AML-193 (cell line): Measurements from ENCODE around the gene QRFP.

Experiments used
- DNase-seq, 2 experiments: peaks; one replicate each; lab custom pipeline; 2025; lab: John Stamatoyannopoulos, UW

Gene QRFP

DNA sequence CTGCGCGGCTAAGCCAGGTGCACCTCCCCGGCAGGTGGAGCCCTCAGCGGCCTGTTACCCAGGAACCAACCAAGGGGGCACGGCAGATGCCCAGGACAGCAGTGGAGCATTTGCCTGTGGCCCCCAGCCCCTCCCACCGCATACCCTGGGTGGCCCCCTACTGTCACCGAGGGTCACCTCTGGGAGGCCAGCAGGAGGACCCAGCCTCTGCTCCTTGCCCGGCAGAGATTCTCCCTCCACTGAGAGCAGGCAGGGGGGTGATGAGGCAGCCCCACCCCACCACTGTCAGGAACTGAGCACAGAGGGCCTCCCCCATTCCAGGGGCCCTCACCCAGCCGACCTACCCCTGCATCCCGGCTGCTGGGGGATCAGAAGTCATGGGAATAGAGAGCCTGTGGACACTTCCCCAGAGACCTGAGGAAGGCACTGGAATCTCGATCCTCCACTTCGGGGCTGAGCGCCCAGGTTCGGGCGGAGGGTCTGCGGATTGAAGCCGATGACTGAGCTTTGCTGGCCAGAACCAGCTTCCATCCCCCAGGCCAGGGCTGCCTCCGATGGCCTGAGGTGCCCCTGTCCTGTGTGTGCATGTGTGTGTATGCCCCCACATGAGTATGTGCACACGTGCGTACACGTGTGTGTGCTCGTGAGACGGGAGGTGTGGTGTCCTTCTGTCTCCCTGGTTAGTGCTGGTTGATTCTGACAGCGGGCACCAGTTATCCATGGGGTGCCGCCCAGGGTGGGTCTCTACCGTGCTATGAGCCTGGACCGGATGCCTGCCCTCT, at the start of gene QRFP:
TSS of gene QRFP (minus strand) at position 580 of the 782 bp plus-strand sequence. CDS start 2,974 bp downstream, outside the sequence.
- DNase-seq, result no peak

- no peak for DNase-seq
Measured at GRCh38 chr9:130945173-130945572, 48.6 kb upstream of the QRFP start.

DNA sequence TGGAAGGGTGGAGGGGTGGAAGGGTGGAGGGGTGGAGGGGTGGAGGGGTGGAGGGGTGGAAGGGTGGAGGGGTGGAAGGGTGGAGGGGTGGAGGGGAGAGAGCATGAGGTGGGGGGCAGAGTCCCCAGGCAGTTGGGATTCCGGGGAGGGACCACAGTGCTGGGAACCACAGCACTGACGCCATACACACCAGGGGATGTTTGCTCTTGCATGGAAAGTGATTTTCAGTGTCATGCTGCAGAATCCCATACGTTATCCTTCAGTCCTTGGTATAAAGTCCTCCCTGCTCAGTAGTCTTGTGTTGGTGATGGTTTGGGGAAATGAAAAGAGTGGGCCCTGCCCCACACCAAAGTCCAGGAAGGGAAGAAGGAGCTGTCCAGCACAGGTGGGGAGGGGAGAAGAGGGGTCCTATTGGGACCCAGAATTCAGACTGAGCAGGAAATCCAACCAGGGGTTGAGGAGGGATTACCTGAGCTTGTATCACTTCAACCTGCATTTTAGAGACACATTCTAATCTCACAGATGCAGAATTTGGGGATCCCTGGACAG, 48.0 kb upstream of the QRFP start:
- DNase-seq, result no peak

- no peak for DNase-seq
Measured at GRCh38 chr9:130943777-130944176, 47.2 kb upstream of the QRFP start.

DNA sequence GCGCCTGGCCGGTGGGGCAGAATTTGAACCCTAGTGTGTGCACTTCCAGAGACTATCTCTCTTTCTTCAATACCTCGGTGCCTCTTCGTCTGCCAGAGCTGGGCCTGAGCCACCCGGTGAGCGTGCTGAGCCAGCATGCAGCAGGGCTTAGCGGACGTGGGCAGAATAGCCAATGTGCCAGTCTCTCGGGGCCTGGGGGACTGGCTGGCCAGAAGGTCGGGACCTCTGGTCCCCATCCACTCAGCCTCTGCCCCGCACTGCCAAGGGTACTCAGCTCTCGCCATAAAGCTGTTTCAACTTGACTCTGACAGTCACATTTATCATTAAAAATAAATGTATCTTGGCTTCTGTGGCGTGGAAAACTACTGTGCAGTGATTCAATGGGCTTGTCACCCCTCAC, 46.6 kb upstream of the QRFP start:
- DNase-seq, result no peak

DNA sequence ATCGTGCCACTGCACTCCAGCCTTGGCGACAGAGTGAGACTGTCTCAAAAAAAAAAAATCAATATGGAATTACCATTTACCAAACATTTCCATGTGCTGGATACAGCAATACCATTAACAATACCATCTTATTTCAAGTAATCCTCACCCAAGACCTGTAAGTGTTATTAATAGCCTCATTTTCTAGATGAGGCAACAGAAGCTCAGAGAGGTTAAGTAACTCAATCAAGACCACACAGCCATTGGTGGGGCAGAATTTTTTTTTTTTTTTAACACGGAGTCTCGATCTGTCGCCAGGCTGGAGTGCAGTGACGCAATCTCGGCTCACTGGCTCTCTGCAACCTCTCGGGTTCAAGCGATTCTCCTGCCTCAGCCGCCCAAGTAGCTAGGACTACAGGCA, 46.1 kb upstream of the QRFP start:
- DNase-seq, result no peak

GRCh38 chr9:130942084-130942483, 45.5 kb upstream of the QRFP start:
- no peak for DNase-seq

GRCh38 chr9:130940693-130941576, 44.3 kb upstream of the QRFP start:
- peak; percentile 2 to 15 for DNase-seq

DNA sequence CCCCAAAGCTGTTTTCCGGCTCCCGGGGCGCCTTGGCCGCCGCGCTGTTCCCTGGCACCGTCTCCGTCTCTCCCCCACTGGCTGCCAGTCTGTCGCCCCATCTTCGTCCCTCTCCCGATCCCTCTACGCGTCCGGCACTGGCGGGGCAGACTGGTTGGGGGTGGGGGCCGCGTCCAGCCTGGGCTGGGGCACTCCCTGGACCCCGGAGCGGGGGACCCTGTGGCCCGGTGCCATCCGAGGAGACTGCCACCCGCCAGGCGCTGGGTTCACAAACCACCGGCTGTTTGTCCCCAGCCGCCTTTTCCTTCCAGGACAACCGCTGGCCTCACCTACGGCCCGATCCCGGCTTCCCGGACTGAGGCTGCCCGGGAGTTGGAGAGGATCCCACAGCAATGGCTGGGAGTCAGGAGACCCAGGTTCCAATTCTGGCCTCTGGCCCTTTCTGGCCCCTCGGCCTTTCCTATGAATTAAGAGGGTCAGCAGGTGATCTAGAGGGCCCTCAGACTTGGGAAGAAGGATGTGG, 43.5 kb upstream of the QRFP start:
- no peak for DNase-seq

DNA sequence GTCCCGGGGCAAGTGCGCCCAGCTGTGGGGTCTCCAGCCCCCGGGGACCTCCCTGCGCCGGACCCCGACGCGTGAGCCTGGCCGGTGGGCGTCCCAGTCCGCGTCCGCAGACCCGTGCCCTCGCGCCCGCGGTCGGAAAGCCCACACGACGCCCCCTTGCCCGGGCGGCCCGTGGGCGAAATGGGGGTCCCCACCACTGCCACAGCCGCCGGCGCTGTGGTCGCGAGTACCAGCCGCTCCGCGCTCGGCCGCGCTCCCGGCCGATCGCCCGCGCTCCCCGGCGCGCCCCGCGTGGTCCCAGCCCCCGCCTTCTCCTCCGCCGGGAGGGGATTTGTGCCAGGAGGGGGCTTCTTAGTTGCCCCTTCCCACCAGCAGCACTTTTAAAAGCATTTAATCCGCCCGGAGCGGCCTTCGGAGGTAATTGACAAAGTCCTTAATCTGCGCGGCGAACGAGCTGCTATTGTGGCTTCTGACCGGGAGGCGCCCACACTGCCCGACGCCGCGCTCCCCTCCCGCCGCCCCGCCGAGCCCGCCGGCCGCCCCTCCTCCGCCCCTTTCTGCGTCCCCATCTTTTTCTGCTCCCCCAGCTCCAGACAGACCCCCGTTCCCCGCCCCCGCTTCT, 42.9 kb upstream of the QRFP start:
- no peak for DNase-seq

DNA sequence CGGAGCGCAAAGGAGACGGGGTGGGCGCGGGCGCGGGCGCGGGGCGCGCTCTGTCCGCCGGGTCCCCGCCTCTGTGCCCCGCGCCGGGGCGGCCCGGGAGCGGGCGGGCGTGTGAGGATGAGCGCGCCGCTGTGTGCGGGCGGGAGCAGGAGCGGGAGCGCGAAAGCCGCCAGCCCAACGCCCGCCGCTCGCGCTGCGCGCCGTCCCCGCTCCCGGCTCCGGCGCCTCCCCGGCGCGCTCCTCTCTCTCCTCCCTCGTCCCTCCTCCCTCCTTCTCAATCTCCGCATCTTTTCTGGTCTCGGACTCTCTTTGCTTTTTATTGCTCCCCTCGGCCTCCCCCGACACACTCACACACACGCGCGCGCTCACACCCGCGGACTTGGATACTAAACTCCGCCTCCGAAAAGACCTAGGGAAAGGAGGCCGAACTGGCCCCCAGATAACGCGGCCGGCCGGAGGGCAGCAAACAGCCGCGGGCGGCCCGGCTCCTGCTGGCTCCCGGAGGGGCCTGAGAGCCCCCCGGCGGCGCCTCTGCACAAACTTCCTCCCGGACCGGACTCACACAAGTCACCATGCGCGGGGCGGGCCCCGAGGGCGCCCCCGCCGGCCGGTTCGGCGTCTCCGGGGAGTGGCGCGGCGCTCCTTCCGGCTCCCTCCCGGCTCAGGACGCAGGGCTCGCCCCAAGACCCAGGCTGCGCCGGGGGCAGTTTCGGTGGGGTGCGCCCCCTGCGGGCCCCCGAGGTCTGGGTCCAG, 42.2 kb upstream of the QRFP start, which contains the start of gene FIBCD1:
TSS of gene FIBCD1 (minus strand) at position 596 of the 753 bp plus-strand sequence. CDS start 640 bp downstream, outside the sequence.
- no peak for DNase-seq

GRCh38 chr9:130938184-130938651, 41.6 kb upstream of the QRFP start:
- DNase-seq, result no peak

GRCh38 chr9:130937146-130938076, 40.8 kb upstream of the QRFP start:
- no peak for DNase-seq

DNA sequence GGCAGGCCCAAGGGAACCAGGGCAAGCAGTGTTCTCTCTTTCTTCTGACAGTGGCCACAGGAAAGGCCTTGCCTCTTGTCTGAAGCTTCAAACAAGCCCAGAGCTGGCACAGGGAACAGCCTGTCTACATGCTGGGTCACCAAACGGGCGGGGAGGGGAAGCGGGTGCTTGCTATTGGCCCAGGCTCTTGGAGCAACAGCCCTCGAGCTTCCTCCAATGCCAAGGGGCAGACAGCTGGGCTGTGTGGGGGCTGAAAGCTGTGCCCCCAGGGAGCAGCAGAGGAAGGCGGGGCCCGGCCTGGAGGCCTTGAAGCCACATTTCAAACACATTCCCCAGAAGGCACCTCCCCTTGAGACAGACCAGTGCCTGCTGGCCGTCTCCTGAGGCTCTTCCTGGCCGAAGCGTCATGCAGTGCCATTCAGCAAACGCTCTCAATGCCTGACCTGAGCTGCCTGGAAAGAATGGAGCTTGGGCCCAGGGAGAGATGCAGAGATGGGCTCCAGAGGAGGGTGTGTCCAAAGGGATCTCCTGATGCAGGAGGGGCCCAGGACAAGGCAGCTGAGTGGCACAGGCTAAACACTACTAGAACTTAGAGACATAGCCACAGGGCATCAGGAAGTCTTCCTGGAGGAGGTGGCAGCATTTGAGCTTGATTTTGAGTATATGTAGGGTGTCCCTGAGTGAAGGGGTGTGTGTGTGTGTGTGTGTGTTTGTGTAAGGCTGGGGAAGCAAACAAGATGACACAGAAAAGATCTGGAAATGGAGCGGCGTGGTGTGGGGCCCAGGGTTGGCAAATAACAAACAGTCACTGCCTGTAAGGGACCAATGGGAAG, 39.9 kb upstream of the QRFP start:
- DNase-seq, result no peak

GRCh38 chr9:130935648-130936271, 39.1 kb upstream of the QRFP start:
- no peak for DNase-seq

GRCh38 chr9:130934702-130935647, 38.4 kb upstream of the QRFP start:
- no peak for DNase-seq

GRCh38 chr9:130934246-130934645, 37.6 kb upstream of the QRFP start:
- DNase-seq, result no peak
